Muscle of back (tissue), 10 donors: ENCODE measurements around the gene NAXD. TPM values are rescaled to one million over a fixed set of nuclear protein-coding genes. Genes with fewer than 3 reads are reported as not detected.

Source experiments
- polyA plus RNA-seq, 10 donors: library from polyadenylated mRNA; unstranded; fragments of 120-200 nt; gene quantifications; one replicate each; pipeline ENCODE4 v1.2.1, GENCODE V29; 2013; ENCODE audit not compliant: insufficient read length in 10 of 10

NAXD gene
- polyA plus RNA-seq, 10 donors = 24.3 to 30.1 (median 27.2) TPM

Other genes starting within 250 kb of the NAXD start
- gene RAB20, start 53.8 kb upstream of the NAXD start, polyA plus RNA-seq = 1 to 10 TPM; 1.5 to 3.3 (median 2.5) TPM
- 10 to 100 TPM; 35.8 to 61.4 (median 47.4) TPM for gene CARS2, start 90.6 kb downstream of the NAXD start, polyA plus RNA-seq
- gene ING1, start 98.2 kb downstream of the NAXD start, polyA plus RNA-seq = 10 to 100 TPM in 8 of 10 donors, 1 to 10 TPM in 2; 8.9 to 18.3 (median 10.6) TPM